HL-60 (cell line): ENCODE measurements around the gene GRXCR1.

ENCODE experiments used
- POLR2AphosphoS5 ChIP-seq: IDR thresholded peaks from 2 replicates; pipeline ENCODE4 v1.6.1; 2012; ENCODE audit warnings: low read depth
- SPI1 ChIP-seq: IDR thresholded peaks from 2 replicates; pipeline ENCODE4 v1.6.1; 2012; ENCODE audit warnings: low read depth, mild to moderate bottlenecking, borderline replicate concordance
- TF ChIP-seq, protein P1 (sequence below): IDR thresholded peaks from one replicate; pipeline ENCODE4 v1.5.1; 2011; ENCODE audit warnings: low read length, control low read depth, inconsistent platforms; ENCODE audit not compliant: insufficient read depth
- TF ChIP-seq, protein P2 (sequence below): IDR thresholded peaks from 2 replicates; pipeline ENCODE4 v1.6.1; 2012; ENCODE audit warnings: low read depth; ENCODE audit not compliant: insufficient replicate concordance

DNA sequence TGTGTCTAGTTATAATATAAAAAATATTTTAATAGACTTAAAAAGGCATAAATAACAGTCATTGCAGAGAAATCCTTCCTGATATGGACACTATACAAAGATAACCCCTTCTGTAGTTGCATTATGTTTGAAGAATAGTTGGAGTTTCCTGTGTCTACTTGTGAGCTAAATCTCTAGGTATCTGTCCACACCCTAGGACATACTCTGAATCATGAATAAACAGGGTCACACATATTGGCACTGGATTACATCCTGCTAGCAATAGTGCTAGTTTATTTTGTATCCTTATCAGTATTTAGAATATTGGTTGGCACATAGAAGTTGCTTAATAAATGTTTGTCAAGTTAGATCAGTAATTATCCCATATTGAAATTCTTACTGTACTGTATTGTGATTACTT lies 173.9 kb downstream of the GRXCR1 start:
- TF ChIP-seq, protein P1, sequence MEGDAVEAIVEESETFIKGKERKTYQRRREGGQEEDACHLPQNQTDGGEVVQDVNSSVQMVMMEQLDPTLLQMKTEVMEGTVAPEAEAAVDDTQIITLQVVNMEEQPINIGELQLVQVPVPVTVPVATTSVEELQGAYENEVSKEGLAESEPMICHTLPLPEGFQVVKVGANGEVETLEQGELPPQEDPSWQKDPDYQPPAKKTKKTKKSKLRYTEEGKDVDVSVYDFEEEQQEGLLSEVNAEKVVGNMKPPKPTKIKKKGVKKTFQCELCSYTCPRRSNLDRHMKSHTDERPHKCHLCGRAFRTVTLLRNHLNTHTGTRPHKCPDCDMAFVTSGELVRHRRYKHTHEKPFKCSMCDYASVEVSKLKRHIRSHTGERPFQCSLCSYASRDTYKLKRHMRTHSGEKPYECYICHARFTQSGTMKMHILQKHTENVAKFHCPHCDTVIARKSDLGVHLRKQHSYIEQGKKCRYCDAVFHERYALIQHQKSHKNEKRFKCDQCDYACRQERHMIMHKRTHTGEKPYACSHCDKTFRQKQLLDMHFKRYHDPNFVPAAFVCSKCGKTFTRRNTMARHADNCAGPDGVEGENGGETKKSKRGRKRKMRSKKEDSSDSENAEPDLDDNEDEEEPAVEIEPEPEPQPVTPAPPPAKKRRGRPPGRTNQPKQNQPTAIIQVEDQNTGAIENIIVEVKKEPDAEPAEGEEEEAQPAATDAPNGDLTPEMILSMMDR: no peak
- TF ChIP-seq, protein P2, sequence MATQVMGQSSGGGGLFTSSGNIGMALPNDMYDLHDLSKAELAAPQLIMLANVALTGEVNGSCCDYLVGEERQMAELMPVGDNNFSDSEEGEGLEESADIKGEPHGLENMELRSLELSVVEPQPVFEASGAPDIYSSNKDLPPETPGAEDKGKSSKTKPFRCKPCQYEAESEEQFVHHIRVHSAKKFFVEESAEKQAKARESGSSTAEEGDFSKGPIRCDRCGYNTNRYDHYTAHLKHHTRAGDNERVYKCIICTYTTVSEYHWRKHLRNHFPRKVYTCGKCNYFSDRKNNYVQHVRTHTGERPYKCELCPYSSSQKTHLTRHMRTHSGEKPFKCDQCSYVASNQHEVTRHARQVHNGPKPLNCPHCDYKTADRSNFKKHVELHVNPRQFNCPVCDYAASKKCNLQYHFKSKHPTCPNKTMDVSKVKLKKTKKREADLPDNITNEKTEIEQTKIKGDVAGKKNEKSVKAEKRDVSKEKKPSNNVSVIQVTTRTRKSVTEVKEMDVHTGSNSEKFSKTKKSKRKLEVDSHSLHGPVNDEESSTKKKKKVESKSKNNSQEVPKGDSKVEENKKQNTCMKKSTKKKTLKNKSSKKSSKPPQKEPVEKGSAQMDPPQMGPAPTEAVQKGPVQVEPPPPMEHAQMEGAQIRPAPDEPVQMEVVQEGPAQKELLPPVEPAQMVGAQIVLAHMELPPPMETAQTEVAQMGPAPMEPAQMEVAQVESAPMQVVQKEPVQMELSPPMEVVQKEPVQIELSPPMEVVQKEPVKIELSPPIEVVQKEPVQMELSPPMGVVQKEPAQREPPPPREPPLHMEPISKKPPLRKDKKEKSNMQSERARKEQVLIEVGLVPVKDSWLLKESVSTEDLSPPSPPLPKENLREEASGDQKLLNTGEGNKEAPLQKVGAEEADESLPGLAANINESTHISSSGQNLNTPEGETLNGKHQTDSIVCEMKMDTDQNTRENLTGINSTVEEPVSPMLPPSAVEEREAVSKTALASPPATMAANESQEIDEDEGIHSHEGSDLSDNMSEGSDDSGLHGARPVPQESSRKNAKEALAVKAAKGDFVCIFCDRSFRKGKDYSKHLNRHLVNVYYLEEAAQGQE: no peak
- no peak for TF ChIP-seq POLR2AphosphoS5
- TF ChIP-seq SPI1: no peak
